GM12874 (cell line): ENCODE data around the gene FGD6.

Source experiments
- CTCF ChIP-seq: IDR thresholded peaks from 2 replicates; pipeline ENCODE4 v1.5.1; 2011; ENCODE audit warnings: low read depth, mild to moderate bottlenecking, control low read depth, low read length, moderate library complexity; ENCODE audit not compliant: insufficient read depth

Gene FGD6

DNA sequence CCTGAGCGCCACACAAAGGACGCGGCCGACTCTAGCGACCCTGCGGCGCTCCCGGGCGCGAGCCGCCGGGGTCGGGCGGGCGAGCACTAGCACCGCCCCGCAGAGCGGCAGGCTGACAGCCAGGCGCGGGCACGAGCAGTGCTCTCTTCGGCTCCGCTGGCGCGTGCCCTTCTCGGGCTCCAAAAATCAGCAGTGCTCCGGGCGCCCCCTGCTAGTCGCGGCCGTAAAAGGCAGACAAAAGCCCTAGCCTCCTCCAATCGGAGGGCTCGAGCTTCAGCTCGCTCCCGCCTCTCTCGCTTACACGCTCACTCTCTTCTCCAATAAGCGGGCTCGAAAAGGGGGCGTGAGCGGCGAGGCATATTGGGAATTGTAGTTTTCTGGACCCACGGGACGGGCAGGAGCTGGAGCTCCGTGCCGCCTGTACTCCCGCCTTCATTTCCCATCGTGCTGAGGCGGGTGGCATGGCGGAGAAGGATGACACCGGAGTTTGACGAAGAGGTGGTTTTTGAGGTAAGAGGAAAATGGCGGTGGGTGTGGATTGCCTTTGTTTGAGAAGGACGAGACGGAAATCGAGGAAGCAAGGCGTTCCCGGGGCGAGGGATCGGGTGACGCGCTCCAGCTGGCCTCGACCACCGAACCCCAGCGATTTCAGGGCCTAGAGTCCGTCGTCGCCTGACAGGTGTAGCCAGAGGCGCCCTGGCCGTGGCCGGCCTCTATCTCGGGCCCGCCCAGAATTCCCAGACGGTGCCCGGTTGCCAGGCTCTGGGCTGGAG lies at the start of gene FGD6, which contains the start of gene VEZT:
Gene FGD6, minus strand, starts transcription at position 91 of the 773 bp plus-strand sequence. CDS start 227 bp downstream, outside the sequence.
Gene VEZT, plus strand, starts transcription at position 431 of the 773 bp plus-strand sequence. Its CDS starts 44 bp downstream, at position 475.
- peak; percentile 64 for TF ChIP-seq CTCF

- no peak for TF ChIP-seq CTCF
Observed at GRCh38 chr12:95266254-95266653, 49.0 kb upstream of the FGD6 start.

- no peak for TF ChIP-seq CTCF
Observed at GRCh38 chr12:95265765-95266164, 48.5 kb upstream of the FGD6 start.

DNA sequence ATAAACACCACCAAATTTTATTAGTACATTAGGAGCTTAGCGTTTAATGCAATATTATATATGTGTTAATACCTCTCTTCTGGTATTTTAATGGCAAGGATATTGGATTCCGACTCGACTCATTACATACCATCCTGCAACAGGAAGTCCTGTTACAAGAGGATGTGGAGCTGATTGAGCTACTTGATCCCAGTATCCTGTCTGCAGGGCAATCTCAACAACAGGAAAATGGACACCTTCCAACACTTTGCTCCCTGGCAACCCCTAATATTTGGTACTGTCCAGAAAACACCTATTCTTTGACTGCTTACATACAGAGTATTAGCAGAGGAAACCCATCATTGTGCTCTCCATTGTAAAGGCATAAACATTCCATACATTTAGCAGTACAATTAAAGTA lies 45.5 kb upstream of the FGD6 start:
- TF ChIP-seq CTCF, result no peak

GRCh38 chr12:95261109-95261508 lies 43.8 kb upstream of the FGD6 start:
- no peak for TF ChIP-seq CTCF

- TF ChIP-seq CTCF, result no peak
Observed at GRCh38 chr12:95259368-95259767, 42.1 kb upstream of the FGD6 start.

DNA sequence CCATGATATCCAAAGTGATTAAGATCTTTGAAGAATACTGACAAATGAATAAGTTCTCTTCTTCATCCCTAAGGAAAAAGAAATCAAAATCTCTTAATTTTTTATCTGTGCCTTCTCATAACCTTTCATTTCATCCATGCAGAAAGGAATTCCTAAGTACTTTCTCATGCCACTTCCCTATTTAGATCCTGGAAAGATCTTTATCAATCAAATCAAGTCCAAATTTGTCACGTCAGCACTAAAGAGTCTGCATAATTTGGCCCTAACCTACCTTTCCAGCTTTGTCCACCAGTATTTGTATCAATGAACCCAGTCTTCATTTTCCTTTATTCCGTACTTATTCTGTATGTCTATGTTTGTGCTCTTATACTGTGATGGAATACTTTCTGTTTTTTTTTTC lies 41.5 kb upstream of the FGD6 start:
- TF ChIP-seq CTCF, result no peak
